GM19351 (cell line): Measurements from ENCODE around the gene FXYD5.
"Not testable (repeated sequence)": the region's sequence is repeated elsewhere in the genome, so short reads cannot be mapped to it uniquely, and the experiment has no call there.

ENCODE experiments used
- ATAC-seq: cut with Tn5 transposase; IDR thresholded peaks from one replicate; pipeline ENCODE4 v1.9.1; 2021; ENCODE audit warnings: mild to moderate bottlenecking, moderate library complexity; ENCODE audit not compliant: unreplicated experiment

FXYD5 gene

DNA sequence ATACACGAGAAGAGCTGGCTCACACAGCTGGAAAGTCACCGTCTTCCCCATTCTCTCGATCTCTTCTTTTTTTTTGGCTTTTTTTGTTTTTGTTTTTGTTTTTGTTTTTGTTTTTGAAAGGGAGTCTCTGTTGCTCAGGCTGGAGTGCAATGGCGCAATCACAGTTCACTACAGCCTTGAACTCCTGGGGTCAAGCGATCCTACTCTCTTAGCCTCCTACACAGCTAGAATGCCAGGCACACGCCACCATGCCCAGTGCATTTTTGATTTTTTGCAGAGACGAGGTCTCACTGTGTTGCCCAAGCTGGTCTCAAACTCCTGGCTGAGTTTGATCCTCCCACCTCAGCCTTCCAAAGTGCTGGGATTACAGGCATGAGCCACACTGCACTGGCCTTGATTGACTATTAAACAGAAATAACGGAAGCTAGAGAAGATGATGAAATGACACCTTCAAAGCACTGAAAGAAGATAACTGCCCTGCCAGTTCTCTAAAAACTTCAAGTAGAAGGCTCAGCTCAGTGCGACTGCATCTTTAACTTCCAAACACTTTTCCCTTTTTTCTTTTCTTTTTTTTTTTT, 34.9 kb upstream of the FXYD5 start:
- no peak for ATAC-seq

DNA sequence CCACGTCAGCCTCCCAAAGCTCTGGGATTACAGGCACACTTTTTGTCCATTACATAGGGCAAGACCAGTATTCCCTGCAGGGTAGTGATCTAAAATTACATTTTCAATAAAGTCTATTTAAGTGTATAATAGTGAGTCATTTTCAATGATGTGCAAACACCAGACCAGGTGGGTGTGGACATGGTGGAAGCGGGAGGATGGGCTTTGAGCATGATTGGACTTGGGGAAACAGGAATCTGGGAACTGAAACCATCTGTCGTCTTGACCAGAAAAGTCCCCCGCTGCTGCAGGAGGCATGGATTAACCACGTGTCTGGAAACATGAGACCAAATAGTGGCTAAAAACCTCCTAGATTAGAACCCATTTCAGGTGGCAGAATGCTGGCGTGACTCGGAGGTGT, 34.0 kb upstream of the FXYD5 start:
- ATAC-seq, result no peak

DNA sequence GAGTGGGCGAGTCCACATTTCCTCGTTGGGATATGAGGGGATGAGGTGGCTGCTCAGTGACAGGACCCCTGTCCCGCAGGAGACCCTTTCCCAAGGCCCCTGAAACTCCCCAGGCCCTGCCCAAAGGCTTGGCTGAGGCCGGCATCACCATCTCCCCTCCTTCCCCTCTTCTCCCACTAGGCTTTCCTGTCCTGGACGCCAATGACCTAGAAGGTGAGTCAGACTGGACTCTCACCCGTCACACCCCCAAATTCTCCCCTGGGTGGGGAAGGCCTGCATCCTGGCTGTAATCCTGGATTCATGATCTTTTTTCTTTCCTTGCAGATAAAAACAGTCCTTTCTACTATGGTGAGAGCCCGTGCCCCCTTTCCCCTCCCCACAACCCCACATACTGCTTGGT, 33.6 kb upstream of the FXYD5 start:
- no peak for ATAC-seq

DNA sequence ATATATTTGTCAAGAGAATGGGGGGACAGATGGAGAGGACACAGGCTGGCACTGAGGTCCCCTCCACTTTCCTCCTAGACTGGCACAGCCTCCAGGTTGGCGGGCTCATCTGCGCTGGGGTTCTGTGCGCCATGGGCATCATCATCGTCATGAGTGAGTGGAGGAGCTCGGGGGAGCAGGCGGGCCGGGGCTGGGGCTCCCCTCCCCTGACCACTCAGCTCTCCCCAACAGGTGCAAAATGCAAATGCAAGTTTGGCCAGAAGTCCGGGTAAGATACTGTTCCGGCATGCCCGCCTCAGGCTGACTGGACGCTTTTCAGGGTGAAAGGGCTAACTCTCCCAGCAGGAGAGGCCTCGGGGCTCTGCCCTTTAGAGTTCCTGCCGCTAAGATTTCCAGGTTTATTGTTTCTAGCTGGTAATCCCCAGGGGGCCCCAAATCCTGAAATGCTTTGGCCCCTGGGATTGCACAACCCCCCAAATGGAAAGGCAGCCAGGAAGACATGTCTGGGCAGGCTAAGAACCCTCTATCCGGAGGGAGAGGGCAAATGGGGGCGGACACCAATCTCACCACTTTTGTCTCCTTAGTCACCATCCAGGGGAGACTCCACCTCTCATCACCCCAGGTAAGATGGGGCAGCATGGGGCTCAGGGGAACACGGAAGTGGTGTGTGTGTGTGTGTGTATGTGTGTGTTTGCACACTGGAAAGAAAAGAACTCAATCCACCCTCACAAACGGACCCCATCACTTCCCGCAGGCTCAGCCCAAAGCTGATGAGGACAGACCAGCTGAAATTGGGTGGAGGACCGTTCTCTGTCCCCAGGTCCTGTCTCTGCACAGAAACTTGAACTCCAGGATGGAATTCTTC, 31.6 kb upstream of the FXYD5 start:
- ATAC-seq, result no peak

DNA sequence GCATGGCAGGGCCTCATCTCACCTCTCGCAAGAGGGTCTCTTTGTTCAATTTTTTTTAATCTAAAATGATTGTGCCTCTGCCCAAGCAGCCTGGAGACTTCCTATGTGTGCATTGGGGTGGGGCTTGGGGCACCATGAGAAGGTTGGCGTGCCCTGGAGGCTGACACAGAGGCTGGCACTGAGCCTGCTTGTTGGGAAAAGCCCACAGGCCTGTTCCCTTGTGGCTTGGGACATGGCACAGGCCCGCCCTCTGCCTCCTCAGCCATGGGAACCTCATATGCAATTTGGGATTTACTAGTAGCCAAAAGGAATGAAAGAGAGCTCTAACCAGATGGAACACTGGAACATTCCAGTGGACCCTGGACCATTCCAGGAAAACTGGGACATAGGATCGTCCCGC, 31.0 kb upstream of the FXYD5 start:
- ATAC-seq, result no peak

DNA sequence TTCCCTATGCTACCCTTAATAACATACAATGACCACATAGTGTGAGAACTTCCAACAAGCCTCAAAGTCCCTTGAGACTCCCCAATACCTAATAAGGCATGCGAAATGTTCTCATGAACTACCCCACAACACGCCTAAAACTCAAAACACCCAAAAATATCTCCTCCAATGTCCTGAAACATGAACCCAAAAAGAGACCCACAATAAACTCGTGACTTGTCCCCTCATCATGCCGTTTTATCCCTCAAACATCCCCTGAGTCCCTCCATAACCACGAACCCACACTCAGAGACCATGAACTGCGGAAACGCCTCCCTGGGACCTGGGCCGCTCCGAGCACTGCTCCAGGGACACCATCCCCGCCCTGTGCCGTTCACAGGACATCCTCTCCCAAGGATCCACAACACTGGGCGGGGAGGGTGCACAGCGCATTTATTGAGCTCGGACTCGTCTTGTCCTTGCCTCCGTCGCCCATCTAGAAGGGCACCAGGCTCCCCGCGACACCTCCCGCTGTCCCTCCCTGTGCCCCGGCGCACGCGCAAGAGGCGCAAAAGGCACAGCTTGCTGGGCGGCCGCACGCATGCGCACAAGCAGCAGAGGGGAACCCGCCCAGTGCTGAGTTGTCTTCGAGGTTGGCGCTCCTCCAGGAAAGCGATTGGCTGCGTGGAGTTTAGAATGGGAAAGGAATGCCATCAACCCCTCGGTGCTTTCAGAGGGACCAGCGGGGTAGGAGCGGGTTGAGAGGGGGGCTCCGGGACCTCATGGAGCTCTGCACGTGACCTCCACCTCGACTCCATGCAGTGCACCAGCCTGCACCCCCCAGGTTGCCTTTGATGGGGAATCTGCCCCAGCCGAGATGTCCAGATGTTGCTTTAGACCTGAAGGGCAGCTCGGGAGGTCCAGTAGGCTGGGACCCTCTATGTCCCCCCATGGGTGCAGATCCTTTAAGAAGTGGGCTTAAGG, 30.2 kb upstream of the FXYD5 start:
- ATAC-seq, result no peak

DNA sequence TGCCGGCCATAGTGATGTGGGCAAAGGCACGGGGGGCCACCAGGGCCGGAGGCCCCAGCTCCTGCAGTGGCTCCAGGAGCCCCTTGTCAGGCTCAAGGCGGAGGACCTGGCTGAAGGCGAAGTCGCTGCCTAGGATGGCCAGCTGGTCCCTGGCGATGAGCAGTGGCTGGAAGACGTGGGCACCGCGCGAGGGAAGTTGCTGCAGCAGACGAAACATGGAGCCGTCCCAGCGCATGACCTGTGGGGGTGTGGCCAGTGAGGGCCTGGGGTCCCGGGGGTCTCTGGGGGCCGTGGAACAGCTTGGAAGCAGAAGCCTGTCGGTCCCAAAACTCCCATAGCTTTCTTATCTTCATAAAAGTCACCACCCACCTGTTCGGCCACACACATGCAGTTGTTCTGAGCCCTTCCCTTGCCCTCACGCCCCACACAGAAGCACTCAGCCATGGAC, 29.2 kb upstream of the FXYD5 start:
- ATAC-seq, result no peak

DNA sequence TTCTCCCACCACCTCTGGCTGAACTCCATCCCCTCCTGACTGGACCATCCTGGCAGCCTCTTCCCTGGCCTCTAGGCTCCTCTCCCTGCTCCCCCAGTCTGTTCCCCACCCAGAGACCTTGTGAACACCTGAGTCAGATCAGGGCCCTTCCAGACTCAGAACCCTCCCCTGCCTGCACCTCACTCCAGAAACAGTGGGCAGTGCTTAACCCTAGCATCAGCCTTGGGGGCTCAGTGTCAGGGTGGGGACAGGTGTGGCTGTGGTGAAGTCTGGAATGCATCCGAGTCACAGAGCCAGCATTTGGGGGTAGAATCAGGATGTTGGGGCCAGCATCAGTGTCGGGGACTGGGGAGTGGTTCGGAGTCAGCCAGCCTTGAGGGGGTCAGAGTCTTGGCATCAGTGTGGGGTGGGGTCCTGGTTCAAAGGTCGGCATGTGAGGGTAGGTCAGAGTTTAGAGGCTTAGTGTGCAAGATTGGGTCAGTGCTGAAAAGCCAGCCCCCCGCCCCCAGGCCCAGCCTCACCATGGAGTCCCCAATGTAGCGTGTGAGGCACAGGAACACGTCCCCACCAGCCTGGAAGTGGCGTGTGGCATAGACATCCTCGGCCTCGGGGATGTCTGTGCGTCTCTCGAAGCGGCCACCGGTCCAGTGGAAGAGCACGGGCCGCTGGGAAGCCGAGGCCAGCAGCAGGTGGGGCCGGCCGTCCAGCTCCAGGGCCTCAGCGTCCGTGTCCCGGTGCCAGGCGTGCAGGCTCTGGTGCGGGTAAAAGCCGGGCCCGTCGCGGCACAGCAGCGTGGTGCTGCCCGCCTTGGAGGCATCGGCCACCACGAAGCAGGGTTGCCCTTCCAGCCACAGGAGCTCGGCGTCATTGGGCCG, 28.5 kb upstream of the FXYD5 start:
- no peak for ATAC-seq

DNA sequence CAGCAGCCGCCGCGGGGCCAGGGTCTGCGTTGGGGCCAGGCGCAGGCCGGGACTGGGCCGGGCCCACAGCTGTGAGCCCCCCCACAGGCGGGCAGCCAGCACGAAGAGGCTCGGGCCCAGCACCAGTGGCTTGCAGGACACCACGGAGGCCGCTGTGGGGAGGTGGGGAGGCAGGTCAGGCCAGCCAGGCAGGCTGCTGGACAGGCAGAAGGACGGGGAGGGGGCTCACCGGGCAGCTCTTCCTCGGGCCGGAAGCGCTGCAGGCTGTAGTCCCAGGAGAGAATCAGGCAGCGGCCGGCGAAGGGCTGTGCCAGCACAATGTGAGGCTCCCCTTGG, 27.9 kb upstream of the FXYD5 start:
- no peak for ATAC-seq

DNA sequence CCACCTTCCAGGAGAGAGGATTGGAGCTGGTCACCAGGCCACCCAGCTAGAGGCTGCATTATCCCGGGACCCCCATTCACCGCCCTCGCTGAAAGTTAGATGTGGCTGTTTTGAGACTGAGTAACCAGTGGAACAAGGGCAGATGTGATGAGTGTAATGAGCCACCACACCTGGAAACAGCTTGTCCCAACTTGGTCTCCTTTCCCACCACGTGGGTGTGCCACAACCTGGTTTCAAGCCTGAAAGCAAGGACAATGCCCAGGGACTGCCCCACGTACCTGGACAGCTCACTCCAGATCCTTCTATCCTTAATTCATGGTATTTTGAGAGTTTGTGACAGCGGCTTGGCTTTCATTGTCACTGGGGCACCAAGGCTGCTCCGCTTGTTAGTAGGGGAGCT, 26.7 kb upstream of the FXYD5 start:
- no peak for ATAC-seq

DNA sequence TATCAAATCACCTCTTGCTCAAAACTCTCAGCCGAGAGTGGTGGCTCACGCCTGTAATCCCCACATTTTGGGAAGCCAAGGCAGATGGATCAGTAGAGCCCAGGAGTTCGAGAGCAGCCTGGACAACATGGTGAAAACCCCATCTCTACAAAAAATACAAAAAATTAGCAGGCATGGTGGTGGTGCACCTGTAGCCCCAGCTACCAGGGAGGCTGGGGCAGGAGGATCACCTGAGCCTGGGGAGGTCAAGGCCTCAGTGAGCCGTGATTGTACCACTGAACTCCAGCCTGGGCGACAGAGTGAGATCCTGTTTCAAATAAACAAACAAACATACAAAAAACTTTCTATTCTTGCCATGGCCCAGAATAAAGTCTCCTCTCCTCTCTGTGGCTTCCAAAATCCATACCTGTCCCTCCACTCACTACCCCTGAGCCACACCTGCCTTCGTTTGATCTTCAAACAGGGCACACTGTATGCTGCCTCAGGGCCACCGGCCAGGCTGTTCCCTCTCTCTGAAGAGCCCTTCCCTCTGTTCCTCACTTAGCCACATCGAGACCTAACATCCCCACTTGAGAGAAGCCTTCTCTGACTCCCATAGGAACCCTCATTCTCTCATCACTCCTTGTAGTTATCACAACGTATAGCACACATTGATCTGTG, 26.0 kb upstream of the FXYD5 start:
- ATAC-seq, result no peak

DNA sequence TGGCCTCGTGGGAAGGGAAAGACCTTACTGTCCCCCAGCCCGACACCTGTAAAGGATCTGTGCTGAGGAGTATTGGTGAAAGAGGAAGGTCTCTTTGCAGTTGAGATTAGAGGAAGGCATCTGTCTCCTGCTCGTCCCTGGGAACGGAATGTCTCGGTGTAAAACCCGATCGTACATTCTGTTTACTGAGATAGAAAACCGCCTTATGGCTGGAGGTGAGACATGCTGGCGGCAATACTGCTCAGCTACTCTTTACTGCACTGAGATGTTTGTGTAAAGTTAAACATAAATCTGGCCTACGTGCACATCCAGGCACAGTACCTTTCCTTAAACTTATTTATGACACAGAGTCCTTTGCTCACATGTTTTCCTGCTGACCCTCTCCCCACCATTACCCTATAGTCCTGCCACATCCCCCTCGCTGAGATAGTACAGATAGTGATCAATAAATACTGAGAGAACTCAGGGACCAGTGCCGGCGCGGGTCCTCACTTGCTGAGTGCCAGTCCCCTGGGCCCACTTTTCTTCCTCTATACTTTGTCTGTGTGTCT, 24.7 kb upstream of the FXYD5 start:
- not testable (repeated sequence) for ATAC-seq

DNA sequence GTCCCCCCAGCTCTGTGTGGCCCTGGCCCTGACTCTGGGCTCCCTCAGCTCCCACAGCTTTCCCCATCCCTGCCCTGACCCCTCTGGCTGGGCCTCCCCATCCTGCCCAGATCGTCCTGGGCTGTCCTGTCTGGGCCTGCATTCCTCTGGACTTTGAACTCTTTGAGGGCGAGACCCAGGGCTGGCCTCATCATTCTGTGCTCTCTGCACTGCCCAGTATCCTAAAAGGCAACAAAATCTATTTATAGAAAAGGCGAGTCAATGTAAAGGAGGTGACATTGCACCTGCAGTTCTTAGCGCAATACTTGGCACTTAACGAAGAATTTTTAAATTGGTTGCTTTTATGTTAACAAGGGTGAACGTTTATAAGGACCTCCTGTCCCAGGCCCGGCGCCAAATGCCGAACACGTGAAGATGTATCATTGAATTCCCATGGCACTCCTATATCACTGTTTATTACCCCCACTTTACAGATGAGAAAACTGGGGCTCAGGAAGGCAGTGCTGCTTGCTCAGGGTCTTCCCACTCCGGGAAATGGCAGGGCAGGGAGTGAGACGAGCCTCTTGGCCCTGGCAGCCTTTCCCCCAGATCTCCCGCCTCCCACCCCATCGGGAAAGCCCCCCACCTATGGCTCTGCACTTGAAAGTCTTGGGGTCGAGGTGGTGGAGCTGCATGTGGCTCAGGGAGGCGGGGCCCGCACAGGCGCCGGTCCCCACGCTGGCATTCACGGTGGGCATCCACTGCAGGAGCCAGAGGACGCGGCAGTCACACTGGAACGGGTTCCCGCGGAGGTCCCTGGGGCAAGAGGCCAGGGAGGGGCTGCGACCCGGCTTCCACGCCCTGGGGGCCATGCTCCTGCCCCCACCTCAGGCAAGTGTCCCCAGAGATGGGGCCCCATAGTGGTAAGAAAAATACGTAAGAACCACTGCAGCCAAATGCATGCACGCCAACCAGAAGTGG, 23.5 kb upstream of the FXYD5 start:
- ATAC-seq, result no peak

DNA sequence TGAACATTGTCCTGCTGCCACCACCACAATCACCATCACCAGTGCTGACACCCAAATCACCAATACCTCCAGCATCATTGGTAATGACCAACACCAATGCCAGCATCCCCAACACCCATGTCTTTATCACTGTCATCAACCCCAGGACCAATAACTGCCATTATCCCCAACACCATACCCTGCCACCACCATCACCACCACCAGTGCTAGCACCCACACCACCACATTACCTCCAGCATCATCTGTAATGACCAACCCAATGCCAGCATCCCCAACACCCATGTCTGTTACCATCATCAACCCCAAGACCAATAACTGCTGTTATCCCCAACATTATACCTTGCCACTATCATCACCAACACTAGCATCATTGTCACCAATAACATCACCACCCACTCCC, 22.3 kb upstream of the FXYD5 start:
- no peak for ATAC-seq

DNA sequence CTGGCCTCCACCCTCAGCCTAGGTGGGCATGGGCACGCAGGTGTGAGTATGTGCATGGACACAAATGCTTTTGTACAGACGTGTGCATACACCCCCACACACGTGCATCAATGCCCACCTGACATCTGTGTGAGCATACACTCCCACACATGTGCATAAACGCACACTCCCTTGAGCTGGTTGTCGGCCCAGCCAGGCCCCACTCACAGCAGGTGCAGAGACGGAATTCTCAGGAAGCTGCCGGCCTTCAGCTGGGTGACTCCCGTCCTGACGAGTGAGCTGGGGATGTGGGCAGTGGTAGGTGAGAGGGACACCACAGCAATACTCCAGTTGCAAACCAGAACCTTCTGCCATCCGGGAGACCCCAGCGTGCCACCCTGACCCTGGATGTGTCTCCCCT, 20.7 kb upstream of the FXYD5 start:
- ATAC-seq, result no peak

DNA sequence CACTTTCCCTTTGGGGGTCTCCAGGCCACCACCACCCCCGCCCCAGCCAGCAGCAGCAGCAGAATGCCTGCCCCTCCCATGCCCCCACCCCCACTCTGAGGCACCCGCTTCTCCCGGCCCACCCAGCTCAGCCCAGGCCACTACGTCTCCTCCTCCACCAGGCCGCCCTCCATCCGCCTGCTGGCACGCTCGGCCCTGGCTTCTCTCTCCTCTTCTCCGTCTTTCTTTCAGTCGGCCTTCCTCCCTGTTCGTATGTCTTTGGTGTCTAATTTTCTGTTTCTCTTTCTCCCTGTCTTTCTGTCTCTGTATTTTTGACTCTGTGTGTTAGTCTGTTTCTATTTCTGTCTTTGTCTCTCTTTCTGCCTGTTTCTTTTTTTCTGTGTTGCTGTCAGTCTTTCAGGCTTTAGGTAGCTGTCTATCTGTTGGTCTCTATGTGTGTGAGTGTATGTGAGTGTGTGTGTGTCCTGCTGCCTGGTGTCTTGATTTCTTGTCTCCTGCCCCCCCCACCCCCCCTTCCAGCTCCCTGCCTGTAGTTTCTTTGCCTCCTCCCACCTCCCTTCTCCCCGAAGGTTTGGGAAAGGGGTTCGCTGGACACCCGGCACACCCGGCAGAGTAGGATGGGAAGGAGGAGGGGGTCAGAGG, 19.8 kb upstream of the FXYD5 start, which contains the start of gene LGI4:
Gene LGI4 (minus strand): TSS at position 459 of the 642 bp plus-strand sequence. CDS start 379 bp downstream, at position 80.
- ATAC-seq, result no peak

DNA sequence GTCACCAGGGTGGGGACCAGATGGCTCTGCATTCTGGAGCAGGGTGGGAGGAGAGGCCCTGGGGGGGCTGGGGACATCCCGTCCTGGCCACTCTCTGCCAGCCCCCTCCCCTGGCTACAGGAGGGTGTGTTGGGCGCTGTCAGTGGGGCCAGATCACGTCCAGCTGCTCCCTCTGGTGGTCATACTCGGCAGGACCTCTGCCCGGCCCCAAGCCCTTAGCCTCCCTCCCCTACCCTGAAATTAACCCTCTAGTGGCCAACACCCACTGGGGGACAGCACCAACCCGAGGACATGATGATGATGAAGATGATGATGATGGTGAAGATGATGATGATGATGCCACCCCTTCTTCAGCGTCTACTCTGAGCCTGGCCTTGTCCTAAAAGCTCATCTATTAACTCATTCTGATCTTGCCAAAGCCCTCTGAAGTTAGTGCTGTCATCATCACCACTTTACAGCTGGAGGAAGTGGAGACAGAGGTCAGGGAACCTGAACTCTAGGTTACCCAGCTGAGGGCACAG, 19.1 kb upstream of the FXYD5 start:
- no peak for ATAC-seq

DNA sequence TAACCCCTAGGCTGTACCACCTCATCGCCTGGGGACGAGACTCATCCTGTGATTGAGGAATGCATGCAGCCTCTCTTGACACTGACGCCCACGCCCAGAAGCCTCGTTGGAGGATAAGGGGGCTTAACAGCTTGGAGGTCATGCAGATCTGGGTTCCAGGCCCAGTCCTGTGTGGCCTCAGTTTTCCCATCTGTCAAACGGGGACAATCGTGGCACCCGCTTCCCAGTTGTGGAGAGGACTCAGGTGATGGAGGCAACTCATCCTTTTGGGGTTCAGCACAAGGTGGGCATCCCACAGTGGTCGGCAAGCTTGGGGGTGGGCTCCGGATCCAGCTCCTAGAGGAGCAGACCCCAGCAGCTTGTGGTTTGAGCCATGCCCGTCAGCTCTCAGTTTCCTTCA, 18.3 kb upstream of the FXYD5 start:
- no peak for ATAC-seq
